KMS-11 (cell line): ENCODE measurements around the gene PSENEN.

Source experiments
- H2AFZ ChIP-seq: fragments of 200-600 bp; sonication (generic); 2 replicates; pipeline ENCODE4 v1.6.1; 2016; ENCODE audit warnings: antibody characterized with exemption, mixed run types, low read depth
- H3K27ac ChIP-seq: fragments of 200-600 bp; sonication (generic); 2 replicates; pipeline ENCODE4 v1.6.1; 2016; ENCODE audit warnings: mild to moderate bottlenecking, mixed run types
- H3K27me3 ChIP-seq: fragments of 200-600 bp; sonication (generic); 2 replicates; pipeline ENCODE4 v1.6.1; 2017; ENCODE audit warnings: mild to moderate bottlenecking, low read depth, mixed run types, moderate library complexity; ENCODE audit not compliant: insufficient read depth
- H3K36me3 ChIP-seq: fragments of 200-600 bp; sonication (generic); 2 replicates; pipeline ENCODE4 v1.6.1; 2017; ENCODE audit warnings: mild to moderate bottlenecking, mixed run types; ENCODE audit not compliant: insufficient read depth
- H3K4me1 ChIP-seq: fragments of 200-600 bp; sonication (generic); 2 replicates; pipeline ENCODE4 v1.6.1; 2016; ENCODE audit warnings: mild to moderate bottlenecking, low read depth, mixed run types; ENCODE audit not compliant: poor library complexity, severe bottlenecking
- H3K4me2 ChIP-seq: fragments of 200-600 bp; sonication (generic); 2 replicates; pipeline ENCODE4 v1.7.0; 2016; ENCODE audit warnings: mild to moderate bottlenecking, mixed run types
- H3K4me3 ChIP-seq: fragments of 200-600 bp; sonication (generic); IDR thresholded peaks from 2 replicates; pipeline ENCODE4 v1.6.1; 2017; ENCODE audit warnings: low read depth, low read length, mixed read lengths; ENCODE audit not compliant: insufficient read depth
- H3K79me2 ChIP-seq: fragments of 200-600 bp; sonication (generic); 2 replicates; pipeline ENCODE4 v1.6.1; 2016; ENCODE audit warnings: low read depth, mixed run types; ENCODE audit not compliant: insufficient read depth
- H3K9ac ChIP-seq: fragments of 200-600 bp; sonication (generic); 2 replicates; pipeline ENCODE4 v1.6.1; 2016; ENCODE audit warnings: mild to moderate bottlenecking, mixed run types
- H4K20me1 ChIP-seq: fragments of 200-600 bp; sonication (generic); 2 replicates; pipeline ENCODE4 v1.6.1; 2016; ENCODE audit warnings: mild to moderate bottlenecking, mixed run types; ENCODE audit not compliant: insufficient read depth
- TF ChIP-seq, protein P1 (sequence below): fragments of 200-600 bp; sonication (generic); conservative IDR thresholded peaks from 2 replicates; pipeline ENCODE4 v1.6.1; 2017; ENCODE audit warnings: low read depth, mild to moderate bottlenecking, antibody characterized with exemption, low read length, moderate library complexity, mixed read lengths

Gene PSENEN

DNA sequence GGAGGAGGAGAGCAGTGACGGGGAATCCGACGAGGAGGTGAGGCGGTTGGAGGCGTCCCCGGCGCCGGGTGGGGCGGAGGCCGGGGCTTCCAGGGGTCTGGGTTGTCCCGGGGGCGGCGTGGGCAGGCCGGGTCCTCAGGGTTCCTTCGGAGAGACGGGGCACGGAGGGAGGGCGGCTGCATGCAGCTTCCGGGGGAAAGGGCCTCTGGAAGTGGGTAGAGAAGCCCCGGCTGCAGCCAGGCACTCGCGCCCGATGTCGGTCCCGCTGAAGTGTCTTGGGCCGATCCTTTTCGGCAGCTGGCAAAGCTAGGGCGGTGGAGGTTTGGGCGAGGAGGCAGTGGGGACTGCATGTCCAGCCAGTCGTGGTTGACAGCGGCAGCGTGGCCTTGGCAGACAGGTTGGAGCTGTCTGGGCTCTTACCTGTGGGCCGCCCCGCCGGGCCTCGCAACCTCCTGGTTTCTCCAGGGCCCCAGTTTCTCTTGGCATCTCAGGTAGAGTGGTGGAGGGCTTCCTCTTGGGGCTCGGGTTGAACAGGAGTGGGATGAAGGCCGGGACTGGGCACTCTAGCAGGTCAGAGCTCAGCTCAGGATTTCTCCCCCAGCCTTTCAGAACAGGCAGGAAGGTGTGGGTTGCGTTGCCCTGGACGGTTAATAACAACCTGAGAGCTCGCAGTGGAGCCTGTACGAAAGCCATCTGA lies 27.0 kb upstream of the PSENEN start:
- Histone ChIP-seq H3K4me2 (peak overlapping the region; percentile 74), H2AFZ (no peak overlapping the region), H3K27me3 (peaks cover 9% of the 10 kb centered on the region; the same call in 1 of the 2 replicates), H4K20me1 (no peaks in the 10 kb centered on the region), H3K4me1 (peaks cover 15% of the 10 kb centered on the region), H3K79me2 (peaks cover 21% of the 10 kb centered on the region), H3K4me3 (no peak overlapping the region), H3K27ac (peak overlapping the region; percentile 62; the same call in 1 of the 2 replicates), H3K36me3 (no peaks in the 10 kb centered on the region), H3K9ac (peak overlapping the region; percentile 91)
- TF ChIP-seq, protein P1, sequence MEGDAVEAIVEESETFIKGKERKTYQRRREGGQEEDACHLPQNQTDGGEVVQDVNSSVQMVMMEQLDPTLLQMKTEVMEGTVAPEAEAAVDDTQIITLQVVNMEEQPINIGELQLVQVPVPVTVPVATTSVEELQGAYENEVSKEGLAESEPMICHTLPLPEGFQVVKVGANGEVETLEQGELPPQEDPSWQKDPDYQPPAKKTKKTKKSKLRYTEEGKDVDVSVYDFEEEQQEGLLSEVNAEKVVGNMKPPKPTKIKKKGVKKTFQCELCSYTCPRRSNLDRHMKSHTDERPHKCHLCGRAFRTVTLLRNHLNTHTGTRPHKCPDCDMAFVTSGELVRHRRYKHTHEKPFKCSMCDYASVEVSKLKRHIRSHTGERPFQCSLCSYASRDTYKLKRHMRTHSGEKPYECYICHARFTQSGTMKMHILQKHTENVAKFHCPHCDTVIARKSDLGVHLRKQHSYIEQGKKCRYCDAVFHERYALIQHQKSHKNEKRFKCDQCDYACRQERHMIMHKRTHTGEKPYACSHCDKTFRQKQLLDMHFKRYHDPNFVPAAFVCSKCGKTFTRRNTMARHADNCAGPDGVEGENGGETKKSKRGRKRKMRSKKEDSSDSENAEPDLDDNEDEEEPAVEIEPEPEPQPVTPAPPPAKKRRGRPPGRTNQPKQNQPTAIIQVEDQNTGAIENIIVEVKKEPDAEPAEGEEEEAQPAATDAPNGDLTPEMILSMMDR = no peak

DNA sequence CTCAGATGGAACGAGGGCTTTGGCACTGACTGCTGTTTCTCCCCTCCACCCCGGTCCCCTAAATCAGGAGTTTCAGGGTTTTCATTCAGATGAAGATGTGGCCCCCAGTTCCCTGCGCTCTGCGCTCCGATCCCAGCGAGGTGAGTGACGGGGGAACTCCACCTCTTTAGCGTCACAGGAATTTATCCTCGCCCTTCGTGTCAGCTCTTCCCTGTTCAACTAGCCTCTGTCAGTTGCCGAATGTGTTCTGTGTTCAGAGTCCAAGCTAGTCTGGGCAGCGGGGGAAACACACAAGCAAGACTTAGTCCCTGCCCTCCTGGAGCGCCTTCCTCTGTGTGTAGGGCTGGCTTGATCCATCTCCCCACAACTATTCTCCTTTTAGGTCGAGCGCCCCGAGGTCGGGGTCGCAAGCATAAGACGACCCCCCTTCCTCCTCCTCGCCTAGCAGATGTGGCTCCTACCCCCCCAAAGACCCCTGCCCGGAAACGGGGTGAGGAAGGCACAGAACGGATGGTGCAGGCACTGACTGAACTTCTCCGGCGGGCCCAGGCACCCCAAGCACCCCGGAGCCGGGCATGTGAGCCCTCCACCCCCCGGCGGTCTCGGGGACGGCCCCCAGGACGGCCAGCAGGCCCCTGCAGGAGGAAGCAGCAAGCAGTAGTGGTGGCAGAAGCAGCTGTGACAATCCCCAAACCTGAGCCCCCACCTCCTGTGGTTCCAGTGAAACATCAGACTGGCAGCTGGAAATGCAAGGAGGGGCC lies 25.9 kb upstream of the PSENEN start:
- no peaks in the 10 kb centered on the region; the same call in 1 of the 2 replicates for H3K36me3 ChIP-seq
- H4K20me1 ChIP-seq = no peaks in the 10 kb centered on the region
- peak overlapping the region; percentile 91; the same call in 1 of the 2 replicates for H3K9ac ChIP-seq
- no peak overlapping the region for H3K27ac ChIP-seq
- TF ChIP-seq, protein P1 = no peak
- peaks cover 15% of the 10 kb centered on the region for H3K4me1 ChIP-seq
- H3K27me3 ChIP-seq = no peaks in the 10 kb centered on the region; the same call in 1 of the 2 replicates
- peaks cover 21% of the 10 kb centered on the region for H3K79me2 ChIP-seq
- H3K4me2 ChIP-seq = peak overlapping the region; percentile 74
- no peak overlapping the region for H2AFZ ChIP-seq
- H3K4me3 ChIP-seq = no peak overlapping the region

DNA sequence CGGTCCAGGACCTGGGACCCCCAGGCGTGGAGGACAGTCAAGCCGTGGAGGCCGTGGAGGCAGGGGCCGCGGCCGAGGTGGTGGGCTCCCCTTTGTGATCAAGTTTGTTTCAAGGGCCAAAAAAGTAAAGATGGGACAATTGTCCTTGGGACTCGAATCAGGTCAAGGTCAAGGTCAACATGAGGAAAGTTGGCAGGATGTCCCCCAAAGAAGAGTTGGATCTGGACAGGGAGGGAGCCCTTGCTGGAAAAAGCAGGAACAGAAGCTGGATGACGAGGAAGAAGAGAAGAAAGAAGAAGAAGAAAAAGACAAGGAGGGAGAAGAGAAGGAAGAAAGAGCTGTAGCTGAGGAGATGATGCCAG lies 25.3 kb upstream of the PSENEN start:
- H3K4me3 ChIP-seq = no peak overlapping the region
- no peaks in the 10 kb centered on the region; the same call in 1 of the 2 replicates for H3K36me3 ChIP-seq
- peaks cover 15% of the 10 kb centered on the region for H3K4me1 ChIP-seq
- H3K79me2 ChIP-seq = peaks cover 21% of the 10 kb centered on the region
- no peak overlapping the region for H2AFZ ChIP-seq
- TF ChIP-seq, protein P1 = no peak
- no peak overlapping the region for H3K4me2 ChIP-seq
- no peaks in the 10 kb centered on the region for H4K20me1 ChIP-seq
- H3K9ac ChIP-seq = no peak overlapping the region
- H3K27me3 ChIP-seq = no peaks in the 10 kb centered on the region
- H3K27ac ChIP-seq = no peak overlapping the region

DNA sequence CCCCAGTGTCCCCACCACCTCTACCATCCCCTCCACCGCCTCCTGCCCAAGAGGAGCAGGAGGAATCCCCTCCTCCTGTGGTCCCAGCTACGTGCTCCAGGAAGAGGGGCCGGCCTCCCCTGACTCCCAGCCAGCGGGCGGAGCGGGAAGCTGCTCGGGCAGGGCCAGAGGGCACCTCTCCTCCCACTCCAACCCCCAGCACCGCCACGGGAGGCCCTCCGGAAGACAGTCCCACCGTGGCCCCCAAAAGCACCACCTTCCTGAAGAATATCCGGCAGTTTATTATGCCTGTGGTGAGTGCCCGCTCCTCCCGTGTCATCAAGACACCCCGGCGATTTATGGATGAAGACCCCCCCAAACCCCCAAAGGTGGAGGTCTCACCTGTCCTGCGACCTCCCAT lies 24.8 kb upstream of the PSENEN start:
- TF ChIP-seq, protein P1 = no peak
- H3K4me3 ChIP-seq = no peak overlapping the region
- H3K27ac ChIP-seq = no peak overlapping the region
- H2AFZ ChIP-seq = no peak overlapping the region
- no peaks in the 10 kb centered on the region for H4K20me1 ChIP-seq
- H3K79me2 ChIP-seq = peaks cover 21% of the 10 kb centered on the region
- no peak overlapping the region for H3K4me2 ChIP-seq
- H3K36me3 ChIP-seq = no peaks in the 10 kb centered on the region; the same call in 1 of the 2 replicates
- H3K9ac ChIP-seq = no peak overlapping the region
- H3K27me3 ChIP-seq = no peaks in the 10 kb centered on the region
- H3K4me1 ChIP-seq = peaks cover 15% of the 10 kb centered on the region
